HG03159 (cell line): ENCODE results near the gene CLIP1.
"Not testable (repeated sequence)": the region's sequence is repeated elsewhere in the genome, so short reads cannot be mapped to it uniquely, and the experiment has no call there.

Source experiments
- ATAC-seq: cut with Tn5 transposase; IDR thresholded peaks from one replicate; pipeline ENCODE4 v1.9.1; 2021; ENCODE audit warnings: mild to moderate bottlenecking, moderate library complexity; ENCODE audit not compliant: unreplicated experiment

CLIP1 gene

DNA sequence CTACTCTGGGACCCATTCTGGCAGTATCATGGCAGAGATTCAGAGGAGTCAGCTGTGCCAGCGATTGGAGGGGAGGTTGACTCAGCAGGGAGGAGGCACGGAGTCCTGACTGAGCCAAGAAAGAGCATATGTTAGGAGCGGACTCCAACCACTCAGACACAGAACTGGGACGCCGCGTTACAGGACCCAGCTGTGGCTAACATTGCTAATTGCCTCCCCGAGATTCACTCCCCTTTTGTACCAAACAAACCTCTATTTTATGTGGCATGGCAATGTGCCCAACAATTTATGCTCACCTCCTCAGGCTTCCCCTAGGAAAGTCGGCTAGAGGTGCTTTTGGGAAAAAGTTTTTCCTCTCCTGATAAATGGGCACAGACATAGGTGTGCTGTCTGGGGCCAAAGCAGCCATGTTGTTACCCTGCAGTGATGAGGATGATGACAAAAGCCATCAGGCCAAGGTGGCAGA is 15.2 kb upstream of the CLIP1 start:
- ATAC-seq, result no peak

DNA sequence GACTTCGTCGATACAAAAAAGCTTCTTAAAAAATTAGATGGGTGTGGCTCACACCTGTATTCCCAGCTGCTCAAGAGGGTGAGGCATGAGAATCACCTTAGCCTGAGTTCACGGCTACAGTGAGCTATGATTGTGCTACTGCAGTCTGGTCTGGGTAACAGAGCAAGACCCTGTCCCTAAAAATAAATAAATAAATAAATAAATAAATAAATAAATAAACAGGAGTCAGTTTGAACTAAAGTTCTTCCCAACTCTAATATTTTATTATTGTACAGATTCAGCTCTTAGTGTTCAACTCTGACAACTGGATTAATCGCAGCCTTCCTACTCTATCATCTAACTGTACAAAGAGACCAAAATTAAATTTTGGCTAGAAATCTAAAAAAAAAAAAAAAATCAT is 12.7 kb upstream of the CLIP1 start:
- ATAC-seq, result no peak

GRCh38 chr12:122429043-122429442 is 6.6 kb upstream of the CLIP1 start:
- not testable (repeated sequence) for ATAC-seq

DNA sequence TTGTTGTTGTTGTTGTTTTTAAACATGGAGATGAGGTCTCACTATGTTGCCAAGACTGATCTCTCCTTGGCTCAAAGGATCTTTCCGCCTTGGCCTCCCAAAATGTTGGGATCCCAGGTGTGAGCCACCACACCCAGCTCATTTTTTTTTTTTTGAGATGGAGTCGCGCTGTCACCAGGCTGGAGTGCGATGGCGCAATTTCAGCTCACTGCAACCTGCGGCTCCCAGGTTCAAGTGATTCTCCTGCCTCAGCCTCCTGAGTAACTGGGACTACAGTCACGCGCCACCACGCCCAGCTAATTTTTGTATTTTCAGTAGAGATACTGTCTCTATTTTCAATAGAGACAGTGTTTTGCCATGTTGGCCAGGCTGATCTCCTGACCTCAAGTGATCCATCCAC is 4.9 kb upstream of the CLIP1 start:
- ATAC-seq, result no peak

DNA sequence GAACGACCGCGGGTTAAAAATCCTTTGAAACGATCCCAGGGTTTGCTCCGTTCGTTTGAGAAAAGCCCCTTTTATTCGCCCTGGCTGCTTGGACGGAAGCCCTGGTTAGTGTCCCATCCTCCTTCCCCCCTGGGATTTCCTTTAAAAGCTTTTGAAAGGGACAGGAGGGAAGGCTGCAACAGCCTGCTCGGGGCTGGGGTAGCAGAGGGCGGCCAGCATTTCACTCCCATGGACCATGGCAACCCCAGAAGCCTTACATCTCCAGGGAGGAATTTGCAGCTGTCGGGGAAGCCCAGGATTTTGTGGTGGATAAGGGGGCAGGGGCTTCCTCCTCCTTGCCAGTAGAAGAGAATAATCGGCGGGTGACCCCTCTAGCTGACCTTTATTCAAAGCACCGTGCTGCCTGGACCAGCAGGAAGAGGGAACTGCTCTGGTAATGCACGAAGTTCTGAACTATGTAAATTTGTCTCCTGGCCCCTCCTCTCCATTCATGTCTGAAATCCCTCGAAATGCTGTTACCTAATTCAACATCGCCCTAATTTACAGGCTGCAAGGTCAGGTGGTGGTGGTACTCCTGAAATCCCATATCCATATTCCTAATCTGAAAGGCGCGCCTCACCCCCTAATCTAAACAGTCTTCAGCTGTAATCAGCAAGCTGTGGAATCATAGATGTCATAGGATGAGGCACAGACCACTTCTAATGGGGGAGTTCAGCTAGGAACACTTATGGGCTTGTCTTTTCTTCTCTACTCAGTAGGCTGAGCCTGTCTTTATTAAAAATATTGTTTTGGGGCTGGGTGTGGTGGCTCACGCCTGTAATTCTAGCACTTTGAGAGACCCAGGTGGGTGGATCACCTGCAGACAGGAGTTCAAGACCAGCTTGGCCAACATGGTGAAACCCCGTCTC is 1.0 kb upstream of the CLIP1 start:
- ATAC-seq, result no peak

- peak; percentile 10 for ATAC-seq
Observed at GRCh38 chr12:122422730-122423257, 325 bp upstream of the CLIP1 start.

DNA sequence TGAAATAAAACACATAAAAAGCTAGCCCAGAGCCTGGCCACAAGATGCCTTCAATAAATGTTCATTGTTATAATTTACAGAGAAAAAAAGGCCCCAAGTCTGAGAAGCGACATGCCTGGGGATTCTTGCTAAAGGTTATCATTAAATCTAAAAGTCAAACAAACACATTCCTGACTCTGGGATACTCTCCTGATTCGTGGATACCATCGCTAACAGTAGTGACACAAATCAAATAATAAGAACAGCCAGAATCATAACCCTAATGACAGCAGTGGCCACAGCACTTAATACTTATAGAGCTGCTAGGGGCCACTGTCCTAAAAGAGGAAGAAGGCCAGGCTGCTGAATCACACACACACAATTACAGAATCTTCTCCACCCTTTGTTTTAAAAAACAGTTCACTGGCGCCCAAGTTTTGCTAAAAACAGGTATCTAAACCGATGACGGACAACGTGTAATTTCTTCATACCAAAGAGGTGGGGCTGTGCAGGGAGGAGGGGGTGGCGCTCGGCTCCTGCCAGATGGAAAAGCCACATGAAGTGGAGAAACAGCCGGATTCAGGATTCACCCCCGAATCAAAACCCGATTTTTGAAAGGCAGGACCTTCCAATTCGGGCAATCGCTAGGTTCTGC is 1.2 kb downstream of the CLIP1 start:
- peak; percentile 20 for ATAC-seq

- no peak for ATAC-seq
Observed at GRCh38 chr12:122420471-122421162, 1.9 kb downstream of the CLIP1 start.

- ATAC-seq, result not testable (repeated sequence)
Observed at GRCh38 chr12:122419094-122419493, 3.4 kb downstream of the CLIP1 start.

DNA sequence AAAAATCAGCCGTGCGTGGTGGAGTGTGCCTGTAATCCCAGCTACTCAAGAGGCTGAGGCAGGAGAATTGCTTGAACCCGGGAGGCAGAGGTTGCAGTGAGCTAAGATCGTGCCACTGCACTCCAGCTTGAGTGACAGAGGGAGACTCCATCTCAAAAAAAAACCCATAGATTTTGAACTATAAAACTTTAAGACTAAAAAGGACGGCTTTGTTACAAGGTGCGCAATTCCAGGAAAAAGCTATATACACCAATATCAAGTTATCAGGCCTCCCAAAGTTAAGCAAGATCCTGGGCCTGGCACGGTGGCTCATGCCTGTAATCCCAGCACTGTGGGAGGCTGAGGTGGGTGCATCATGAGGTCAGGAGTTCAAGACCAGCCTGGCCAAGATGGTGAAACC is 6.8 kb downstream of the CLIP1 start:
- ATAC-seq, result not testable (repeated sequence)

DNA sequence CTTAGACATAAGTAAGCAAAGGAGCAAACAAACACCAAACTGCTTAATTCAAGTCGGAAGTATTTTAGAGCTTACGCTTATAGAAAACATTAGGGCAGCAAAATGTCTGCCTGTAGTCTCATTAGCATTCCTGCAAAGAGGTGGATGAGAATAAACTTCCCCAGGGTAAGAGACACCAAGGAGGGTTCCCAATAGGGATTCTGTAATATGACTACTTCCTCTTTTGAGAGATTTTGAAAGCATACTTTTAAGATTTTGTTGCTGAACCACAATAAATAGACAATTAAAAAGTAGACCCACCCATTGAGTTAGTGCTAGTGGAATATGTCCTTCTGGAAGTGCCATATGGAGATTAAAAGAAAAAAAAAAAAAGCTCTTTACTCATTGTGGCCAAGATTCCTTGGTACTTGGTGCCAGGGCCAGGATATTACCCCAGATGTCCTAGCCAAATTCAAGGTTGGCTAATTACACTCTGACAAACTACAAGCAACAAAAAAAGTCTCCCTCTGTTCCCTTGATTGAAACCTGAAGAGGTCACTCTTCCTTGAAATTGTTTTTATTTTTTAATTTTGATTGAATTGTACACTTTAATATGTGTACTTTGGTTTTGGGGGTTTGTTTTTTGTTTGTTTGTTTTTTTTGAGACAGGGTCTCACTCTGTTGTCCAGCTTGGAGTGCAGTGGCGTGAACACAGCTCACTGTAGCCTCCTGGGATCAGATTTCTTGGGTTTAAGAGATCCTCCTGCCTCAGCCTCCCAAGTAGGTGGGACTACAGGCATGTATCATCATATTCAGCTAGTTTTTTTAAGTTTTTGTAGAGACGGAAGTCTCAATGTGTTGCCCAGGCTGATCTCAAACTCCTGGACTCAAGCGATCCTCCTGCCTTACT is 8.7 kb downstream of the CLIP1 start:
- ATAC-seq, result no peak

GRCh38 chr12:122412851-122413433 is 9.5 kb downstream of the CLIP1 start:
- no peak for ATAC-seq

DNA sequence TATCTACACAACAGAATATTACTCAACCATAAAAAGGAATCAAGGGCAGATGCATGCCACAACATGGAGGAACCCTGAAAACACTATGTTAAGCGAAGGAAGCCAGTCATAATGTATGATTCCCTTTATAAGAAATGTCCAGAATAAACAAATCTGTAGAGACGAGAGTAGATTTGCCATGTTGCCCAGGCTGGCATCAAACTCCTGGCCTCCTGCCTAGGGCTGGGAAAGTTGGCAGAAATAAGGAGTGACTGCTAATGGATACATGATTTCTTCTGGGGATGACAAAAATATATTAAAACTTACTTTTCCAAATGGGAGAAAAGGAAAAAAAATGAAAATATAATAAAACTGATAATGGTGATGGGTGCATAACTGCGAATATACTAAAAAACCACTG is 10.9 kb downstream of the CLIP1 start:
- no peak for ATAC-seq

GRCh38 chr12:122407208-122407607 is 15.3 kb downstream of the CLIP1 start:
- no peak for ATAC-seq

- no peak for ATAC-seq
Observed at GRCh38 chr12:122406701-122407164, 15.7 kb downstream of the CLIP1 start.

GRCh38 chr12:122403831-122404230 is 18.6 kb downstream of the CLIP1 start:
- ATAC-seq, result no peak

- no peak for ATAC-seq
Observed at GRCh38 chr12:122403115-122403770, 19.2 kb downstream of the CLIP1 start.

DNA sequence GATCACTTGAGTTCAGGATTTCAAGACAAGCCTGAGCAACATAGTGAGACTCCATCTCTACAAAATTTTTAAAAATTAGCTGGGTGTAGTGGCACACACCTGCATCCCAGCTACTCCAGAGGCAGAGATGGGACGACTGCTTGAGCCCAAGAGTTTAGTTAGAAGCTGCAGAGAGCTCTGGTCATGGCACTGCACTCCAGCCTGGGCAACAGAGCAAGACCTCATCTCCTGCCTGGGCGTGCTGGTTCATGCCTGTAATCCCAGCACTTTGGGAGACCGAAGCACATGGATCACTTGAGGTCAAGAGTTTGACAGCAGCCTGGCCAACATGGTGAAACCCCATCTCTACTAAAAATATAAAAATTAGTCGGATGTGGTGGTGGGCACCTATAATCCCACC is 20.2 kb downstream of the CLIP1 start:
- no peak for ATAC-seq
